NOMO-1 treated with dmso at 0.1 percent for 144 hours (cell line): Measurements from ENCODE around the gene CYP4F22.
"Not testable (repeated sequence)": the region's sequence is repeated elsewhere in the genome, so short reads cannot be mapped to it uniquely, and the experiment has no call there.

ENCODE experiments used
- DNase-seq: peaks from one replicate; lab custom pipeline; 2025; ENCODE audit not compliant: unreplicated experiment; lab: John Stamatoyannopoulos, UW

The CYP4F22 gene

GRCh38 chr19:15508035-15508710 lies at the start of gene CYP4F22:
TSS of gene CYP4F22 (plus strand) at chr19:15508525. CDS start at chr19:15525337, 16,812 bp downstream.
- no peak for DNase-seq

GRCh38 chr19:15461694-15462093 lies 46.6 kb upstream of the CYP4F22 start:
- no peak for DNase-seq

GRCh38 chr19:15463861-15464371 lies 44.4 kb upstream of the CYP4F22 start:
- DNase-seq = peak; percentile 58

GRCh38 chr19:15464394-15465385 lies 43.6 kb upstream of the CYP4F22 start, which contains the start of gene RASAL3:
TSS of gene RASAL3 (minus strand) at chr19:15464544. CDS start at chr19:15464358, 186 bp downstream.
- peak; percentile 10 for DNase-seq

- DNase-seq = no peak
Observed at GRCh38 chr19:15466851-15467733, 41.2 kb upstream of the CYP4F22 start.

- no peak for DNase-seq
Observed at GRCh38 chr19:15467734-15468214, 40.6 kb upstream of the CYP4F22 start.

- no peak for DNase-seq
Observed at GRCh38 chr19:15468675-15469512, 39.4 kb upstream of the CYP4F22 start.

- peak; percentile 10 for DNase-seq
Observed at GRCh38 chr19:15469513-15470297, 38.6 kb upstream of the CYP4F22 start.

GRCh38 chr19:15471639-15472101 lies 36.7 kb upstream of the CYP4F22 start:
- no peak for DNase-seq

GRCh38 chr19:15473821-15474220 lies 34.5 kb upstream of the CYP4F22 start:
- not testable (repeated sequence) for DNase-seq

- no peak for DNase-seq
Observed at GRCh38 chr19:15475169-15475568, 33.2 kb upstream of the CYP4F22 start.

- no peak for DNase-seq
Observed at GRCh38 chr19:15475611-15476010, 32.7 kb upstream of the CYP4F22 start.

- no peak for DNase-seq
Observed at GRCh38 chr19:15476325-15476724, 32.0 kb upstream of the CYP4F22 start.

- no peak for DNase-seq
Observed at GRCh38 chr19:15479391-15480345, 28.7 kb upstream of the CYP4F22 start, which contains the start of gene PGLYRP2. TSS of gene PGLYRP2 (minus strand) at chr19:15479501. CDS start at chr19:15479371, 130 bp downstream.

GRCh38 chr19:15480996-15481395 lies 27.3 kb upstream of the CYP4F22 start:
- not testable (repeated sequence) for DNase-seq

GRCh38 chr19:15485768-15486167 lies 22.6 kb upstream of the CYP4F22 start:
- DNase-seq = not testable (repeated sequence)

GRCh38 chr19:15487038-15487437 lies 21.3 kb upstream of the CYP4F22 start:
- DNase-seq = no peak
